GM18909 (cell line): ENCODE results near the gene CEP131.
A peak's percentile ranks its signal among the peaks of the same experiment; 100 is the strongest.

ENCODE experiments used
- ATAC-seq: cut with Tn5 transposase; IDR thresholded peaks from one replicate; pipeline ENCODE4 v1.9.1; 2021; ENCODE audit warnings: mild to moderate bottlenecking; ENCODE audit not compliant: unreplicated experiment, poor library complexity

Gene CEP131

GRCh38 chr17:81240761-81241160 is 18.0 kb upstream of the CEP131 start:
- ATAC-seq: no peak

- no peak for ATAC-seq
Measured at GRCh38 chr17:81239714-81240555, 17.2 kb upstream of the CEP131 start.

- ATAC-seq: peak; percentile 87
Measured at GRCh38 chr17:81238815-81239713, 16.3 kb upstream of the CEP131 start, which contains the start of the genes NDUFAF8 and TEPSIN. NDUFAF8 (plus strand) TSS chr17:81239318; CDS start chr17:81239364, 46 bp downstream. TEPSIN (minus strand) TSS chr17:81239055; CDS start chr17:81239033, 22 bp downstream.

- ATAC-seq: no peak
Measured at GRCh38 chr17:81238490-81238814, 15.7 kb upstream of the CEP131 start.

- no peak for ATAC-seq
Measured at GRCh38 chr17:81237591-81238489, 15.1 kb upstream of the CEP131 start.

- no peak for ATAC-seq
Measured at GRCh38 chr17:81236784-81237183, 14.0 kb upstream of the CEP131 start.

GRCh38 chr17:81235822-81236740 is 13.3 kb upstream of the CEP131 start:
- ATAC-seq: no peak

GRCh38 chr17:81234940-81235821 is 12.4 kb upstream of the CEP131 start:
- no peak for ATAC-seq

GRCh38 chr17:81234506-81234855 is 11.7 kb upstream of the CEP131 start:
- no peak for ATAC-seq

GRCh38 chr17:81233811-81234505 is 11.2 kb upstream of the CEP131 start:
- ATAC-seq: no peak

- ATAC-seq: no peak
Measured at GRCh38 chr17:81233316-81233715, 10.6 kb upstream of the CEP131 start.

GRCh38 chr17:81232616-81233241 is 10.0 kb upstream of the CEP131 start:
- no peak for ATAC-seq

GRCh38 chr17:81231766-81232581 is 9.2 kb upstream of the CEP131 start:
- ATAC-seq: no peak

GRCh38 chr17:81231121-81231645 is 8.4 kb upstream of the CEP131 start:
- ATAC-seq: no peak

GRCh38 chr17:81230043-81230820 is 7.5 kb upstream of the CEP131 start:
- no peak for ATAC-seq

- no peak for ATAC-seq
Measured at GRCh38 chr17:81229666-81229920, 6.8 kb upstream of the CEP131 start.
